ENCODE results near the gene LAPTM4A.

DNA sequence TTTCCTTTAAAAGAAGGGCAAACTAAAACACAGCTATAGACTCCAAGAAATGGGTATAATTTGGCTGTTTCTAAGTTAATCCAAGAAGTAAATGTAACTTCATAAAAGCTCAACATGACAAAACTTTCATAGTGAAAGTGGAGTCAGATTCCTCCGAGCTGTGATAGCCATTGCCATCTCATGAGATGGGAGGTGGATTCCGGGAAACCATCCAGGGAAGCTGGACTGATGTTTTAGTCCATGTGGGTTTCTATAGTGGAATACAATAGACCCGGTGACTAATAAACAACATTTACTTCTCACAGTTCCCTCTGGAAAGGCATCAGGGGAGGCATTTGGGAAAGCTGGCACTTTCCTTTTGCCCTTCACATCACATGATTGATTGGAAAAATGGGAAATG, 10.0 kb upstream of the LAPTM4A start:
- TF ChIP-seq POLR2AphosphoS5 (IDR thresholded peaks at IDR 0.05; ENCODE audit: low read depth, low read length), result no peak
- TF ChIP-seq, protein P1, sequence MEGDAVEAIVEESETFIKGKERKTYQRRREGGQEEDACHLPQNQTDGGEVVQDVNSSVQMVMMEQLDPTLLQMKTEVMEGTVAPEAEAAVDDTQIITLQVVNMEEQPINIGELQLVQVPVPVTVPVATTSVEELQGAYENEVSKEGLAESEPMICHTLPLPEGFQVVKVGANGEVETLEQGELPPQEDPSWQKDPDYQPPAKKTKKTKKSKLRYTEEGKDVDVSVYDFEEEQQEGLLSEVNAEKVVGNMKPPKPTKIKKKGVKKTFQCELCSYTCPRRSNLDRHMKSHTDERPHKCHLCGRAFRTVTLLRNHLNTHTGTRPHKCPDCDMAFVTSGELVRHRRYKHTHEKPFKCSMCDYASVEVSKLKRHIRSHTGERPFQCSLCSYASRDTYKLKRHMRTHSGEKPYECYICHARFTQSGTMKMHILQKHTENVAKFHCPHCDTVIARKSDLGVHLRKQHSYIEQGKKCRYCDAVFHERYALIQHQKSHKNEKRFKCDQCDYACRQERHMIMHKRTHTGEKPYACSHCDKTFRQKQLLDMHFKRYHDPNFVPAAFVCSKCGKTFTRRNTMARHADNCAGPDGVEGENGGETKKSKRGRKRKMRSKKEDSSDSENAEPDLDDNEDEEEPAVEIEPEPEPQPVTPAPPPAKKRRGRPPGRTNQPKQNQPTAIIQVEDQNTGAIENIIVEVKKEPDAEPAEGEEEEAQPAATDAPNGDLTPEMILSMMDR (IDR thresholded peaks at IDR 0.05), result no peak
- no peak for TF ChIP-seq TCF7L2 (IDR thresholded peaks at IDR 0.05; ENCODE audit: low read depth, low read length)
- no peak for TF ChIP-seq SIN3A (IDR thresholded peaks at IDR 0.05; ENCODE audit: borderline replicate concordance, insufficient read depth, low read depth, low read length)
- TF ChIP-seq, protein P2, sequence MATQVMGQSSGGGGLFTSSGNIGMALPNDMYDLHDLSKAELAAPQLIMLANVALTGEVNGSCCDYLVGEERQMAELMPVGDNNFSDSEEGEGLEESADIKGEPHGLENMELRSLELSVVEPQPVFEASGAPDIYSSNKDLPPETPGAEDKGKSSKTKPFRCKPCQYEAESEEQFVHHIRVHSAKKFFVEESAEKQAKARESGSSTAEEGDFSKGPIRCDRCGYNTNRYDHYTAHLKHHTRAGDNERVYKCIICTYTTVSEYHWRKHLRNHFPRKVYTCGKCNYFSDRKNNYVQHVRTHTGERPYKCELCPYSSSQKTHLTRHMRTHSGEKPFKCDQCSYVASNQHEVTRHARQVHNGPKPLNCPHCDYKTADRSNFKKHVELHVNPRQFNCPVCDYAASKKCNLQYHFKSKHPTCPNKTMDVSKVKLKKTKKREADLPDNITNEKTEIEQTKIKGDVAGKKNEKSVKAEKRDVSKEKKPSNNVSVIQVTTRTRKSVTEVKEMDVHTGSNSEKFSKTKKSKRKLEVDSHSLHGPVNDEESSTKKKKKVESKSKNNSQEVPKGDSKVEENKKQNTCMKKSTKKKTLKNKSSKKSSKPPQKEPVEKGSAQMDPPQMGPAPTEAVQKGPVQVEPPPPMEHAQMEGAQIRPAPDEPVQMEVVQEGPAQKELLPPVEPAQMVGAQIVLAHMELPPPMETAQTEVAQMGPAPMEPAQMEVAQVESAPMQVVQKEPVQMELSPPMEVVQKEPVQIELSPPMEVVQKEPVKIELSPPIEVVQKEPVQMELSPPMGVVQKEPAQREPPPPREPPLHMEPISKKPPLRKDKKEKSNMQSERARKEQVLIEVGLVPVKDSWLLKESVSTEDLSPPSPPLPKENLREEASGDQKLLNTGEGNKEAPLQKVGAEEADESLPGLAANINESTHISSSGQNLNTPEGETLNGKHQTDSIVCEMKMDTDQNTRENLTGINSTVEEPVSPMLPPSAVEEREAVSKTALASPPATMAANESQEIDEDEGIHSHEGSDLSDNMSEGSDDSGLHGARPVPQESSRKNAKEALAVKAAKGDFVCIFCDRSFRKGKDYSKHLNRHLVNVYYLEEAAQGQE (IDR thresholded peaks at IDR 0.05; ENCODE audit: insufficient read depth in 1 of 2, low read depth in 2 of 2, low read length in 1 of 2), result no peak
